GM12878 (cell line): Measurements from ENCODE around the gene WWC2. TPM values are rescaled to one million over a fixed set of nuclear protein-coding genes. Genes with fewer than 3 reads are reported as not detected.

Experiments
- ATAC-seq: fragments of 200-7000 bp; cut with Tn5 transposase; 3 replicates; pipeline ENCODE4 v1.9.1; 2020; ENCODE audit warnings: mild to moderate bottlenecking, moderate library complexity
- BruUV-seq: library from RNA; stranded (reverse); fragments of 400-500 nt; replicated peaks from 2 replicates; lab custom pipeline; 2021; lab: Mats Ljungman, UMichigan
- CTCF ChIA-PET: fragments of 300-600 bp; sonication (Branson Sonifier 250); formaldehyde crosslinking; extraction: SDS; loops from one replicate; lab custom pipeline; 2021; ENCODE audit warnings: inconsistent platforms; lab: Yijun Ruan, JAX
- POLR2A ChIA-PET: fragments of 350-600 bp; formaldehyde crosslinking; extraction: SDS; loops from one replicate; lab custom pipeline; 2021; ENCODE audit warnings: inconsistent platforms; lab: Charles Lee
- RAD21 ChIA-PET: fragments of 300-600 bp; sonication (Branson Sonifier 250); formaldehyde crosslinking; loops from one replicate; lab custom pipeline; 2023; ENCODE audit warnings: antibody characterized with exemption; ENCODE audit not compliant: unreplicated experiment; lab: Charles Lee
- SMC1A ChIA-PET: fragments of 300-600 bp; sonication (Branson Sonifier 250); formaldehyde crosslinking; loops from one replicate; lab custom pipeline; 2023; ENCODE audit not compliant: unreplicated experiment, uncharacterized antibody; lab: Charles Lee
- DNase-seq: peaks from one replicate; pipeline ENCODE4 v3.0.0-alpha.2; 2011; ENCODE audit warnings: low read depth, low spot score
- FAIRE-seq: peaks from 3 replicates; lab custom pipeline; 2011; peaks lifted over from hg19 to GRCh38; lab: Jason Lieb, UNC
- H2AFZ ChIP-seq: 2 replicates; pipeline ENCODE4 v1.6.0; 2011; ENCODE audit warnings: low read depth, low read length, control low read depth; ENCODE audit not compliant: control insufficient read depth
- H3K27ac ChIP-seq: 2 replicates; pipeline ENCODE4 v1.5.1; 2011; ENCODE audit warnings: control low read depth; ENCODE audit not compliant: control insufficient read depth, insufficient read depth
- H3K27me3 ChIP-seq, 2 experiments: replicated peaks in 1 of 2; 2 replicates each; pipeline versions ENCODE4 v1.6.0 to v1.6.1; 2011; ENCODE audit warnings: low read length in 1 of 2; ENCODE audit not compliant: control insufficient read depth in 2 of 2, insufficient read depth in 2 of 2
- H3K36me3 ChIP-seq, 2 experiments: 2 replicates each; pipeline ENCODE4 v1.5.1; 2011; ENCODE audit warnings: low read length in 1 of 2; ENCODE audit not compliant: control insufficient read depth in 2 of 2, insufficient read depth in 2 of 2
- H3K4me1 ChIP-seq: 2 replicates; pipeline ENCODE4 v1.6.1; 2011; ENCODE audit warnings: mild to moderate bottlenecking, low read length, moderate library complexity, mixed read lengths; ENCODE audit not compliant: control insufficient read depth, insufficient read depth
- H3K4me2 ChIP-seq: 2 replicates; pipeline ENCODE4 v1.6.0; 2011; ENCODE audit warnings: control low read depth; ENCODE audit not compliant: control insufficient read depth, insufficient read depth
- H3K4me3 ChIP-seq: fragments of 200-600 bp; sonication (generic); 2 replicates; pipeline ENCODE4 v1.5.1; 2016
- H3K79me2 ChIP-seq: 2 replicates; pipeline ENCODE4 v1.6.0; 2011; ENCODE audit warnings: low read length; ENCODE audit not compliant: control insufficient read depth, insufficient read depth
- H3K9ac ChIP-seq: 2 replicates; pipeline ENCODE4 v1.8.0; 2011; ENCODE audit warnings: low read length, control low read depth, mixed read lengths; ENCODE audit not compliant: control insufficient read depth, insufficient read depth
- H3K9me3 ChIP-seq: replicated peaks from 3 replicates; pipeline ENCODE4 v1.5.1; 2011; ENCODE audit warnings: mild to moderate bottlenecking, low read length; ENCODE audit not compliant: control insufficient read depth, insufficient read depth
- H4K20me1 ChIP-seq: 2 replicates; pipeline ENCODE4 v1.6.0; 2011; ENCODE audit not compliant: control insufficient read depth, insufficient read depth
- CBX5 ChIP-seq: sonication (generic); IDR thresholded peaks from 2 replicates; pipeline ENCODE4 v1.6.1; 2016; ENCODE audit warnings: low read depth, moderate library complexity, mild to moderate bottlenecking, inconsistent platforms
- CHD2 ChIP-seq: IDR thresholded peaks from 2 replicates; pipeline ENCODE4 v1.6.1; 2011; ENCODE audit warnings: low read depth, low read length, improper control_type of control experiment, borderline replicate concordance
- FOXM1 ChIP-seq: IDR thresholded peaks from 2 replicates; pipeline ENCODE4 v1.6.1; 2012; ENCODE audit warnings: low read depth, mild to moderate bottlenecking, inconsistent platforms, low read length, moderate library complexity
- GABPA ChIP-seq: IDR thresholded peaks from 2 replicates; pipeline ENCODE4 v1.6.1; 2014; ENCODE audit warnings: antibody characterized with exemption, low read depth, mild to moderate bottlenecking, inconsistent platforms
- KAT2A ChIP-seq: conservative IDR thresholded peaks from 2 replicates; pipeline ENCODE4 v1.6.1; 2011; ENCODE audit warnings: low read depth, low read length; ENCODE audit not compliant: control insufficient read depth
- KDM1A ChIP-seq: fragments of 200-600 bp; sonication (generic); IDR thresholded peaks from 2 replicates; pipeline ENCODE4 v1.6.1; 2016; ENCODE audit warnings: borderline replicate concordance
- MTA2 ChIP-seq: fragments of 450-650 bp; IDR thresholded peaks from 2 replicates; pipeline ENCODE4 v1.6.1; 2016; ENCODE audit warnings: low read depth, mild to moderate bottlenecking, moderate library complexity
- PAX5 ChIP-seq: IDR thresholded peaks from 2 replicates; pipeline ENCODE4 v1.6.1; 2011; ENCODE audit warnings: low read depth, low read length, borderline replicate concordance
- RELA ChIP-seq: fragments of 450-650 bp; IDR thresholded peaks from 2 replicates; pipeline ENCODE4 v1.8.0; 2014; ENCODE audit warnings: borderline replicate concordance; ENCODE audit not compliant: partially characterized antibody
- SP1 ChIP-seq: IDR thresholded peaks from one replicate; pipeline ENCODE4 v1.6.1; 2011; ENCODE audit warnings: low read depth, low read length
- SPI1 ChIP-seq: IDR thresholded peaks from 2 replicates; pipeline ENCODE4 v1.6.1; 2011; ENCODE audit warnings: low read depth, mild to moderate bottlenecking, low read length, moderate library complexity, borderline replicate concordance; ENCODE audit not compliant: insufficient read depth
- TAF1 ChIP-seq: IDR thresholded peaks from 2 replicates; pipeline ENCODE4 v1.6.1; 2011; ENCODE audit warnings: mild to moderate bottlenecking, low read depth, low read length, borderline replicate concordance
- USF2 ChIP-seq: IDR thresholded peaks from 2 replicates; pipeline ENCODE4 v1.6.1; 2011; ENCODE audit warnings: low read depth, low read length, improper control_type of control experiment, borderline replicate concordance
- ZZZ3 ChIP-seq: IDR thresholded peaks from 2 replicates; pipeline ENCODE4 v1.6.1; 2011; ENCODE audit warnings: low read depth; ENCODE audit not compliant: control insufficient read depth, insufficient read length
- WGBS: methylation state at CpG from one replicate; pipeline ENCODE4 v1.1.6; 2016; ENCODE audit warnings: low lambda C conversion rate; ENCODE audit not compliant: insufficient replicate concordance, insufficient coverage; ENCODE audit errors: missing lambda C conversion rate; 5-methylcytosine and 5-hydroxymethylcytosine counted together
- in situ Hi-C: fragments of 300-500 bp; cut with MboI; formaldehyde crosslinking; loops from 9 replicates; pipeline ENCODE4 v1.14.3; 2018; ENCODE audit warnings: mixed read lengths
- intact Hi-C: fragments of 100-400 bp; cut with micrococcal nuclease; formaldehyde crosslinking; loops from one replicate; pipeline ENCODE4 v1.14.2; 2022; ENCODE audit not compliant: unreplicated experiment
- polyA plus RNA-seq, 11 experiments: library from polyadenylated mRNA; depleted of rRNA in 4 of 11; unstranded in 6 of 11; stranded (reverse) in 5 of 11; fragments of >200 nt; fragmentation: Nextera tagmentation in 4 of 11; fragmentation: Illumina TruSeq in 1 of 11; extraction: Ambion mirVana in 4 of 11; extraction: Trizol in 1 of 11; gene quantifications; 1 replicate in 1 of 11; 2 replicates in 10 of 11; pipeline versions ENCODE4 v1.2.1 to v1.2.3, GENCODE V29; 2011 to 2016; ENCODE audit warnings: inconsistent platforms in 2 of 11, missing spikeins in 2 of 11, low read depth in 1 of 11
- total RNA-seq, 4 experiments: library from RNA; depleted of rRNA in 3 of 4; stranded (reverse); fragments of >200 nt in 3 of 4; fragmentation: Illumina TruSeq in 1 of 4; extraction: Trizol in 1 of 4; gene quantifications; 2 replicates each; pipeline versions ENCODE4 v1.2.1 to v1.2.3, GENCODE V29; 2013 to 2021

WWC2 gene
- total and polyA plus RNA-seq, 10 of the 15 experiments (the other 5 are each of a cell fraction or from before 2014, with no cell fraction given), result 0.02 to 0.72 (median 0.06) TPM; not detected in 3

- H3K27ac ChIP-seq, result no peak overlapping the region
- FAIRE-seq (no peak), ATAC-seq (no peak), DNase-seq (no peak)
- H3K4me3 ChIP-seq, result no peak overlapping the region
- in situ Hi-C loops, result no loop called here
- SMC1A ChIA-PET, result no interaction called here
- H3K79me2 ChIP-seq, result no peaks in the 10 kb centered on the region
- BruUV-seq, result no TSS peak
- H3K36me3 ChIP-seq, result no peaks in the 10 kb centered on the region
- WGBS, result 43% methylated on average over 10 of the region's 10 CpGs
- H3K9me3 ChIP-seq, result no peaks in the 10 kb centered on the region
- CTCF ChIA-PET, result no interaction called here
- POLR2A ChIA-PET, result no interaction called here
- intact Hi-C loops, result no loop called here
- RAD21 ChIA-PET, result interaction anchor here (0.6 kb wide), 1 partner anchor 76 kb away, joined by 3 read pairs; no protein-coding TSS in a partner anchor
- H3K27me3 ChIP-seq, result no peaks in the 10 kb centered on the region
- H2AFZ ChIP-seq, result no peak overlapping the region
- H3K9ac ChIP-seq, result no peak overlapping the region
- H4K20me1 ChIP-seq, result no peaks in the 10 kb centered on the region
- TF ChIP-seq MTA2, result no peak
- TF ChIP-seq RELA, result no peak
- no peak for TF ChIP-seq SPI1
- no peak for TF ChIP-seq USF2
- TF ChIP-seq KAT2A, result no peak
- TF ChIP-seq SP1, result no peak
- no peak for TF ChIP-seq GABPA
- no peak for TF ChIP-seq FOXM1
- no peak for TF ChIP-seq ZZZ3
- no peak for TF ChIP-seq TAF1
- no peak for TF ChIP-seq PAX5
- no peak for TF ChIP-seq CBX5
- no peak for TF ChIP-seq KDM1A
- TF ChIP-seq CHD2, result no peak
- TF ChIP-seq, all 136 proteins: peak for 0
- Histone ChIP-seq H3K4me2 (no peak overlapping the region), H3K4me1 (no peaks in the 10 kb centered on the region)
Measured at GRCh38 chr4:183154701-183155391, 55.8 kb downstream of the WWC2 start.
